Mesenchymal stem cell (in vitro differentiated cells and primary cell): ENCODE results near the gene MAPK1.
A peak's percentile ranks its signal among the peaks of the same experiment; 100 is the strongest.
"Not testable (repeated sequence)": the region's sequence is repeated elsewhere in the genome, so short reads cannot be mapped to it uniquely, and the experiment has no call there.

ENCODE experiments used
- DNase-seq: peaks from one replicate; pipeline ENCODE4 v3.0.0-alpha.2; 2013
- H2AFZ ChIP-seq: one replicate; pipeline ENCODE4 v1.6.1; 2013; ENCODE audit warnings: low read depth, mild to moderate bottlenecking, control low read depth, inconsistent platforms, low read length, moderate library complexity
- H2AK5ac ChIP-seq: 2 replicates; pipeline ENCODE4 v1.6.1; 2013; ENCODE audit warnings: low read length, moderate library complexity, mild to moderate bottlenecking, inconsistent platforms; ENCODE audit not compliant: severe bottlenecking
- H2BK120ac ChIP-seq: one replicate; pipeline ENCODE4 v1.6.1; 2013; ENCODE audit warnings: low read depth, mild to moderate bottlenecking, inconsistent platforms, low read length, moderate library complexity
- H2BK12ac ChIP-seq, 2 experiments: one replicate each; pipeline ENCODE4 v1.6.1; 2013; ENCODE audit warnings: inconsistent platforms in 2 of 2, low read length in 2 of 2, mild to moderate bottlenecking in 2 of 2, moderate library complexity in 2 of 2, control low read depth in 1 of 2
- H2BK15ac ChIP-seq: one replicate; pipeline ENCODE4 v1.6.1; 2013; ENCODE audit warnings: mild to moderate bottlenecking, low read depth, inconsistent platforms; ENCODE audit not compliant: poor library complexity, severe bottlenecking
- H2BK5ac ChIP-seq: 2 replicates; pipeline ENCODE4 v1.6.1; 2013; ENCODE audit warnings: low read depth, mild to moderate bottlenecking, low read length, control low read depth, inconsistent platforms; ENCODE audit not compliant: poor library complexity, severe bottlenecking
- H3K14ac ChIP-seq, 2 experiments: one replicate each; pipeline ENCODE4 v1.6.1; 2013; ENCODE audit warnings: inconsistent platforms in 2 of 2, low read length in 2 of 2, control low read depth in 1 of 2, mild to moderate bottlenecking in 1 of 2, moderate library complexity in 1 of 2
- H3K18ac ChIP-seq, 2 experiments: one replicate each; pipeline ENCODE4 v1.6.1; 2013; ENCODE audit warnings: inconsistent platforms in 2 of 2, low read length in 2 of 2, control low read depth in 1 of 2, low read depth in 1 of 2, mild to moderate bottlenecking in 1 of 2
- H3K23ac ChIP-seq, 2 experiments: one replicate each; pipeline ENCODE4 v1.6.1; 2013; ENCODE audit warnings: inconsistent platforms in 2 of 2, low read length in 2 of 2, mild to moderate bottlenecking in 2 of 2, moderate library complexity in 2 of 2, control low read depth in 1 of 2
- H3K27ac ChIP-seq: 2 replicates; pipeline ENCODE4 v1.5.1; 2013; ENCODE audit warnings: mild to moderate bottlenecking, moderate library complexity, low read length, control low read depth, inconsistent platforms; ENCODE audit not compliant: poor library complexity, severe bottlenecking
- H3K27me3 ChIP-seq, 2 experiments: 2 replicates each; pipeline versions ENCODE4 v1.6.1 to v1.7.0; 2013; ENCODE audit warnings: low read length in 2 of 2, mild to moderate bottlenecking in 2 of 2, moderate library complexity in 2 of 2, control low read depth in 1 of 2, inconsistent platforms in 1 of 2; ENCODE audit not compliant: control insufficient read depth in 1 of 2, insufficient read depth in 1 of 2
- H3K36me3 ChIP-seq, 2 experiments: 2 replicates each; pipeline versions ENCODE4 v1.6.1 to v1.7.0; 2013; ENCODE audit warnings: low read length in 2 of 2, control low read depth in 1 of 2, inconsistent platforms in 1 of 2, low read depth in 1 of 2, mild to moderate bottlenecking in 1 of 2; ENCODE audit not compliant: insufficient read depth in 2 of 2, control insufficient read depth in 1 of 2
- H3K4ac ChIP-seq, 2 experiments: one replicate each; pipeline ENCODE4 v1.6.1; 2013; ENCODE audit warnings: inconsistent platforms in 2 of 2, low read length in 2 of 2, mild to moderate bottlenecking in 2 of 2, moderate library complexity in 2 of 2, control low read depth in 1 of 2, low read depth in 1 of 2
- H3K4me1 ChIP-seq: 2 replicates; pipeline ENCODE4 v1.6.1; 2013; ENCODE audit warnings: low read depth, low read length, control low read depth; ENCODE audit not compliant: control insufficient read depth, insufficient read depth
- H3K4me2 ChIP-seq: 2 replicates; pipeline ENCODE4 v1.6.1; 2013; ENCODE audit warnings: low read length, mild to moderate bottlenecking, inconsistent platforms; ENCODE audit not compliant: poor library complexity, severe bottlenecking
- H3K4me3 ChIP-seq, 2 experiments: 2 replicates each; pipeline versions ENCODE4 v1.5.1 to v1.7.0; 2013; ENCODE audit warnings: low read length in 2 of 2, mild to moderate bottlenecking in 2 of 2, control low read depth in 1 of 2, low read depth in 1 of 2; ENCODE audit not compliant: insufficient read depth in 1 of 2
- H3K79me1 ChIP-seq: replicated peaks from 2 replicates; pipeline ENCODE4 v1.6.1; 2013; ENCODE audit warnings: mild to moderate bottlenecking, control low read depth, low read length, inconsistent platforms; ENCODE audit not compliant: poor library complexity, severe bottlenecking
- H3K9ac ChIP-seq: 2 replicates; pipeline ENCODE4 v1.7.0; 2013; ENCODE audit warnings: mild to moderate bottlenecking, low read length, moderate library complexity
- H3K9me3 ChIP-seq: 2 replicates; pipeline ENCODE4 v1.7.0; 2013; ENCODE audit warnings: mild to moderate bottlenecking, low read length; ENCODE audit not compliant: control insufficient read depth
- H4K8ac ChIP-seq: one replicate; pipeline ENCODE4 v1.6.1; 2013; ENCODE audit warnings: inconsistent platforms, mild to moderate bottlenecking, low read length, moderate library complexity
- H4K91ac ChIP-seq: one replicate; pipeline ENCODE4 v1.6.1; 2013; ENCODE audit warnings: mild to moderate bottlenecking, low read length, inconsistent platforms
- WGBS: methylation state at CpG from one replicate; pipeline ENCODE4 v1.1.7; 2013; ENCODE audit warnings: mixed read lengths; 5-methylcytosine and 5-hydroxymethylcytosine counted together

The MAPK1 gene

DNA sequence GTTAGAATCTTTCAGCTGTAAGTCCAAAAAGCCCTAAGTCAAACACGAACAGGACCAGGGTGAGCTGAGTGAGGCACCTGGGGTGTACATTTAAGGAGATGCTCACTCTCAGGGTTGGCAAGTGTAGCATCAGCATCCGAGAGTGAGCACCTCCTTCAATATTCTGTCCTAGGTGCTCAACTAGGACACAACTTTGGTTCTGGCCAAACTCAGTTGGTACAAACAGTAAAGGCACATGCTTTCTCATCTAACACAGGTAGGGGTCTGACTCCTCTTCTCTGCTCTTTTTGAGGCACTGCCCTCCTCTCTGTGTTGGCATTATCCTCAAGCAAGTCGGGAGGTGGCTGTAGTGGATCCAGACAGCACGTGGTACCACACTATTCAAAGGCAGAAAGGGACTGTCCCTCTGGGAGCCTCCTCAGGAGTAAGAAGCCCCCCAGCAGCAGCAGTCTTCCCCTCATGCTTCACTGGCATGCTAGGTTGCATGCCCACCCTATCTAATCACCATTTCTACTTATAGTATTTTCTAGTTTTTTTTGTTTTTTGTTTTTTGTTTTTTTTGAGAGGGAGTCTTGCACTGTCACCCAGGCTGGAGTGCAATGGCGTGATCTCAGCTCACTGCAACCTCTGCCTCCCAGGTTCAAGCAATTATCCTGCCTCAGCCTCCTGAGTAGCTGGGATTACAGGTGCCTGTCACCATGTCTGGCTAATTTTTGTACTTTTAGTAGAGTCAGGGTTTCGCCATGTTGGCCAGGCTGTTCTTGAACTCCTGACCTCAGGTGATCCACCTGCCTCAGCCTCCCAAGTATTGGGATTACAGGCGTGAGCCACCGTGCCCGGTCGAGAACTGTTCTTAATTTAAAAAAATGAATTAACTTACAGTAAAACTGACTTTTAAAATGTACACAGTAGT is 14.7 kb upstream of the MAPK1 start:
- no peak for DNase-seq
- Histone ChIP-seq H3K14ac (no peak overlapping the region), H4K91ac (no peak overlapping the region), H3K4me3 (no peak overlapping the region), H3K9me3 (no peaks in the 10 kb centered on the region), H2BK5ac (no peak overlapping the region), H3K4me2 (no peak overlapping the region), H3K36me3 (no peaks in the 10 kb centered on the region), H2AK5ac (no peak overlapping the region), H3K27ac (no peak overlapping the region), H3K4ac (no peak overlapping the region), H4K8ac (no peak overlapping the region), H3K79me1 (no peaks in the 10 kb centered on the region), H3K23ac (no peak overlapping the region), H2BK12ac (no peak overlapping the region), H2BK120ac (no peak overlapping the region), H3K18ac (no peak overlapping the region), H2AFZ (no peak overlapping the region), H2BK15ac (no peak overlapping the region), H3K9ac (no peak overlapping the region), H3K27me3 (peaks cover 0 to 5% of the 10 kb centered on the region in 2 experiments), H3K4me1 (no peaks in the 10 kb centered on the region)
- 86% methylated on average over 6 of the region's 10 CpGs for WGBS

DNA sequence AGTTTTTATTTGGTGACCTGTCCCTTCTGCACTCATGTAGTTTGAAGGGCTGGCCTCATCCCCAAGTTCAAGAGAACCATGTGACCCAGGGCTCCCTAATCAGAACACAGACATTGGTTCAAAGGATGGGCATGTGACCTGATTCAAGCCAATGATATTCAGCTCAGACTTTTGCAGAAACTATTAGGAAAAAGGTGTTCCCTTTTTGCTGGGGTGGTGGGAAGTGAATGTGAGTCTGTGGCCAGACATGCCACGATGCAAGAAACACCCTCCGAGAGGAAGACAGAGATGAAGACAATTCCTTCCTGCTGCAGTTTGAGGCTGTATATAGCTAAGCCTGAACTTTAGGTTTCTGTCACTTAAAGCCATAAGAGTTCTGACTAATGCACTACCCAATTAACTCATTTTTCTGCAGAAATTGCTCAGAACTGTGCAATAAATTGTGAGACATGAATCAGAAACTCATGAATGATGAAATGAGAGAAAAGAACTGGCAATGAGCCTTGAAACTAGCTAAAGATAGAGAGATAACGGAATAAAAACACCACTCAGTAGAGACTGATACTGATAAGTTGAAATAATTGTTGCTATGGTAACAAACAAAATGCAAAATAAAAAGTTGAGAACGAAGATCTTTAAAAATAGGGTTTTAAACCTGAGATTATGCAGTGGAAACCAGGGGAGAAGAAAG is 9.2 kb upstream of the MAPK1 start:
- no peak overlapping the region for H3K23ac ChIP-seq
- H3K9me3 ChIP-seq, result no peaks in the 10 kb centered on the region
- H3K36me3 ChIP-seq, result no peaks in the 10 kb centered on the region
- no peak overlapping the region for H3K4me2 ChIP-seq
- no peak overlapping the region for H2AK5ac ChIP-seq
- 81% methylated on average over 4 of the region's 4 CpGs for WGBS
- peak; percentile 82 for DNase-seq
- no peak overlapping the region for H3K4me3 ChIP-seq
- H2AFZ ChIP-seq, result no peak overlapping the region
- H2BK15ac ChIP-seq, result no peak overlapping the region
- no peaks in the 10 kb centered on the region for H3K4me1 ChIP-seq
- no peak overlapping the region for H2BK12ac ChIP-seq
- H3K27me3 ChIP-seq, result peaks cover 0 to under 1% of the 10 kb centered on the region in 2 experiments
- no peak overlapping the region for H3K18ac ChIP-seq
- H3K27ac ChIP-seq, result no peak overlapping the region
- H2BK120ac ChIP-seq, result no peak overlapping the region
- H3K4ac ChIP-seq, result no peak overlapping the region
- no peak overlapping the region for H2BK5ac ChIP-seq
- H3K14ac ChIP-seq, result no peak overlapping the region
- H3K79me1 ChIP-seq, result no peaks in the 10 kb centered on the region
- no peak overlapping the region for H4K91ac ChIP-seq
- H4K8ac ChIP-seq, result no peak overlapping the region
- H3K9ac ChIP-seq, result peak overlapping the region; percentile 74

DNA sequence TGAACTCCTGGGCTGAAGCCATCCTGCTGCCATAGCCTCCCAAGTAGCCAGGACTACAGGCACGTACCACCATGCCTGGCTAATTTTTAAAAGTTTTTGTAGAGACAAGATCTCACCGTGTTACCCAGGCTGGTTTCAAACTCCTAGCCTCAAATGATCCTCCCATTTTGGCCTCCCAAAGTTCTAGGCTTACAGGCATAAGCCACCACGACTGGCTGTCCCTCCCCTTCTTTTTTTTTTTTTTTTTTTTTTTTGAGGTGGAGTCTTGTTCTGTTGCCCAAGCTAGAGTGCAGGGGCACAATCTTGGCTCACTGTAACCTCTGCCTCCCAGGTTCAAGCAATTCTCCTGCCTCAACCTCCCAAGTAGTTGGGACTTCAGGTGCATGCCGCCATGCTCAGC is 7.5 kb upstream of the MAPK1 start:
- DNase-seq, H3K36me3 ChIP-seq, H4K8ac ChIP-seq, H3K4me2 ChIP-seq, H2BK15ac ChIP-seq, H3K79me1 ChIP-seq, H3K27me3 ChIP-seq, H3K4me1 ChIP-seq, H3K18ac ChIP-seq, H2AFZ ChIP-seq, H4K91ac ChIP-seq, H2AK5ac ChIP-seq, H3K27ac ChIP-seq, H3K4ac ChIP-seq, H2BK12ac ChIP-seq, H3K23ac ChIP-seq, H2BK5ac ChIP-seq, H3K14ac ChIP-seq, H3K9ac ChIP-seq, H3K9me3 ChIP-seq, H2BK120ac ChIP-seq, H3K4me3 ChIP-seq: not testable (repeated sequence)
- 78% methylated on average over 3 of the region's 4 CpGs for WGBS

- no peak overlapping the region for H3K27ac ChIP-seq
- no peak overlapping the region for H2AFZ ChIP-seq
- no peaks in the 10 kb centered on the region for H3K79me1 ChIP-seq
- no peaks in the 10 kb centered on the region for H3K4me1 ChIP-seq
- no peak overlapping the region for H3K4me3 ChIP-seq
- WGBS, result 91% methylated on average over 7 of the region's 7 CpGs
- no peak overlapping the region for H4K91ac ChIP-seq
- H3K36me3 ChIP-seq, result no peaks in the 10 kb centered on the region
- no peak overlapping the region for H3K9ac ChIP-seq
- H3K27me3 ChIP-seq, result no peaks in the 10 kb centered on the region
- H2AK5ac ChIP-seq, result no peak overlapping the region
- H2BK120ac ChIP-seq, result no peak overlapping the region
- H3K23ac ChIP-seq, result no peak overlapping the region
- H3K14ac ChIP-seq, result no peak overlapping the region
- no peak overlapping the region for H3K18ac ChIP-seq
- no peak overlapping the region for H2BK15ac ChIP-seq
- no peaks in the 10 kb centered on the region for H3K9me3 ChIP-seq
- no peak overlapping the region for H3K4me2 ChIP-seq
- no peak for DNase-seq
- H4K8ac ChIP-seq, result no peak overlapping the region
- H3K4ac ChIP-seq, result no peak overlapping the region
- no peak overlapping the region for H2BK12ac ChIP-seq
- no peak overlapping the region for H2BK5ac ChIP-seq
Observed at GRCh38 chr22:21873619-21874018, 6.2 kb upstream of the MAPK1 start.
